Liver (tissue), 9 donors: ENCODE results near the gene HOXB3. TPM values are rescaled to one million over a fixed set of nuclear protein-coding genes. Genes with fewer than 3 reads are reported as not detected.

Experiments used
- DNase-seq: peaks from one replicate; pipeline ENCODE4 v3.0.0-alpha.2; 2017; ENCODE audit warnings: low spot score
- H3K27ac ChIP-seq, 2 donors: one replicate each; pipeline ENCODE4 v1.7.0; 2013; ENCODE audit warnings: inconsistent platforms in 2 of 2, low read length in 2 of 2, control low read depth in 1 of 2, low read depth in 1 of 2, mild to moderate bottlenecking in 1 of 2
- H3K27me3 ChIP-seq, 4 donors: one replicate each; pipeline versions ENCODE4 v1.6.1 to v1.7.0; 2013; ENCODE audit warnings: low read length in 3 of 4, inconsistent platforms in 1 of 4, mild to moderate bottlenecking in 1 of 4, moderate library complexity in 1 of 4; ENCODE audit not compliant: control insufficient read depth in 4 of 4, insufficient read depth in 4 of 4
- H3K36me3 ChIP-seq, 4 donors: one replicate each; pipeline versions ENCODE4 v1.6.1 to v1.7.0; 2013; ENCODE audit warnings: low read length in 3 of 4, mild to moderate bottlenecking in 3 of 4, low read depth in 1 of 4, moderate library complexity in 1 of 4; ENCODE audit not compliant: control insufficient read depth in 4 of 4, insufficient read depth in 3 of 4
- H3K4me1 ChIP-seq, 4 donors: one replicate each; pipeline versions ENCODE4 v1.6.1 to v1.7.0; 2013; ENCODE audit warnings: low read length in 3 of 4, mild to moderate bottlenecking in 3 of 4, moderate library complexity in 1 of 4; ENCODE audit not compliant: control insufficient read depth in 4 of 4, insufficient read depth in 4 of 4
- H3K4me3 ChIP-seq, 3 donors: one replicate each; pipeline versions ENCODE4 v1.6.1 to v1.7.0; 2013; ENCODE audit warnings: low read length in 3 of 3, control low read depth in 1 of 3, low read depth in 1 of 3, mild to moderate bottlenecking in 1 of 3
- H3K9ac ChIP-seq, 2 donors: one replicate each; pipeline ENCODE4 v1.7.0; 2013; ENCODE audit warnings: low read length in 2 of 2, mild to moderate bottlenecking in 2 of 2, moderate library complexity in 2 of 2, control low read depth in 1 of 2, low read depth in 1 of 2
- H3K9me3 ChIP-seq, 4 donors: one replicate each; pipeline versions ENCODE4 v1.6.1 to v1.7.0; 2013; ENCODE audit warnings: low read length in 3 of 4; ENCODE audit not compliant: control insufficient read depth in 4 of 4
- EGR1 ChIP-seq, 2 donors: IDR thresholded peaks; 2 replicates each; pipeline ENCODE4 v1.6.1; 2016 to 2018; ENCODE audit warnings: antibody characterized with exemption in 2 of 2, low read depth in 2 of 2
- FOXA2 ChIP-seq: IDR thresholded peaks from 2 replicates; pipeline ENCODE4 v1.6.1; 2016; ENCODE audit warnings: antibody characterized with exemption
- GABPA ChIP-seq, 2 donors: IDR thresholded peaks in 1 of 2; conservative IDR thresholded peaks in 1 of 2; 2 replicates each; pipeline ENCODE4 v1.6.1; 2016; ENCODE audit warnings: antibody characterized with exemption in 2 of 2, mild to moderate bottlenecking in 1 of 2, moderate library complexity in 1 of 2
- HNF4A ChIP-seq, 2 donors: conservative IDR thresholded peaks; 2 replicates each; pipeline ENCODE4 v1.6.1; 2016; ENCODE audit warnings: antibody characterized with exemption in 2 of 2, mild to moderate bottlenecking in 2 of 2
- HNF4G ChIP-seq: IDR thresholded peaks from 2 replicates; pipeline ENCODE4 v1.6.1; 2016; ENCODE audit warnings: antibody characterized with exemption
- JUND ChIP-seq, 2 donors: IDR thresholded peaks; 2 replicates each; pipeline ENCODE4 v1.6.1; 2016; ENCODE audit warnings: antibody characterized with exemption in 2 of 2
- NR2F2 ChIP-seq: IDR thresholded peaks from 2 replicates; pipeline ENCODE4 v1.6.1; 2016; ENCODE audit warnings: antibody characterized with exemption
- RXRA ChIP-seq, 2 donors: IDR thresholded peaks; 2 replicates each; pipeline ENCODE4 v1.6.1; 2017 to 2018; ENCODE audit warnings: antibody characterized with exemption in 2 of 2, mild to moderate bottlenecking in 1 of 2
- SP1 ChIP-seq: IDR thresholded peaks from 2 replicates; pipeline ENCODE4 v1.6.1; 2018; ENCODE audit warnings: antibody characterized with exemption, mild to moderate bottlenecking
- YY1 ChIP-seq: IDR thresholded peaks from 2 replicates; pipeline ENCODE4 v1.6.1; 2016; ENCODE audit warnings: antibody characterized with exemption, mild to moderate bottlenecking
- WGBS: extraction: QIAGEN DNeasy Blood & Tissue Kit; methylation state at CpG from one replicate; pipeline ENCODE4 v1.1.7; 2013; 5-methylcytosine and 5-hydroxymethylcytosine counted together
- polyA plus RNA-seq, 2 donors: library from polyadenylated mRNA; stranded (reverse) in 1 of 2; unstranded in 1 of 2; fragments of 200-250 nt in 1 of 2; fragments of >200 nt in 1 of 2; fragmentation: Nextera tagmentation in 1 of 2; extraction: Ambion mirVana in 1 of 2; gene quantifications; one replicate each; pipeline versions ENCODE4 v1.2.1 to v1.2.3, GENCODE V29; 2013 to 2015
- total RNA-seq, 2 donors: library from RNA; depleted of rRNA; stranded (reverse); fragments of >200 nt; gene quantifications; one replicate each; pipeline ENCODE4 v1.2.3, GENCODE V29; 2014
- TF ChIP-seq, protein P1 (sequence below): IDR thresholded peaks from 2 replicates; pipeline ENCODE4 v1.6.1; 2016; ENCODE audit warnings: antibody characterized with exemption
- TF ChIP-seq, protein P2 (sequence below): IDR thresholded peaks from 2 replicates; pipeline ENCODE4 v1.6.1; 2016; ENCODE audit warnings: antibody characterized with exemption, mild to moderate bottlenecking
- TF ChIP-seq, protein P3 (sequence below): IDR thresholded peaks from 2 replicates; pipeline ENCODE4 v1.6.1; 2016; ENCODE audit warnings: antibody characterized with exemption
- TF ChIP-seq, protein P4 (sequence below): IDR thresholded peaks from 2 replicates; pipeline ENCODE4 v1.6.1; 2016; ENCODE audit warnings: antibody characterized with exemption
- donor health status: healthy.
- donor health status: healthy.
- donor health status: healthy.
- donor health status: healthy.
- donor health status: healthy.

The HOXB3 gene
- total and polyA plus RNA-seq, 4 donors = 0.75 to 2.2 (median 1.2) TPM

DNA sequence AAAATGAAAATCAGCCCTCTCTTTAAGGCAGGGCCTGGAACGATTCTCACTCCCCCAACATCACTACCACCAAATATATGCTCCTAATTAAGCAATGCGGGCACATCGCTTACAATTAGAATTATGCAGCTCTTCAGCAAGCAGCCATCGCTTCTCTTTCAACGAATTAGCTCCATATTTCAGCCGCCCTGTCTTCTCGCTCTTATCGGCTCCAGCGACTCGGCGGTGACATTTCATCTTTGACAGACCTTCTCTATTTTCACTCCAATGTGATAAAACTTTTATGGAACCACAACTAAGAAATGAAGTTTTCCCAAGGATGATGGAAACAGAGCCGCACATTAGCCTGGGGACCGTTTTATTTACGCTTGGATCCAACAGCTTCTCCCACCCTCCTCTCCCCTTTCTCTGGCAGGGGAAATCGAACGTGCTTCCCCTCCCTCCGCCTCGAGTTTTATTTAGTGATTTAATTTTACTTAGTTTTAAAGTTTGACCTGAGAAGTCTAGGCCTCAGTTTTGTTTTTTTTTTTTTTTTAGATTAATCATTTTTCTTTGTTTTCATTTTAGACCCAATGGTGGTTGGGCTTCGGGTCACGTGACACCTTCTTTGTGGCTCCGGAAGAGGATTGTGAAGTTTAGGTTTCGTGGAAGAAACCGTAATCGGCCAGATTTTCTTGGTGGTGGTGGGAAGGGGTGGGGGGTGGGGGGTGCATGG lies 42.1 kb downstream of the HOXB3 start:
- no peak overlapping the region for H3K9ac ChIP-seq
- H3K27me3 ChIP-seq = peaks cover 0 to 9% (median 4%) of the 10 kb centered on the region in 4 donors
- no peaks in the 10 kb centered on the region for H3K9me3 ChIP-seq
- peak overlapping the region; percentile 25 to 56 for H3K27ac ChIP-seq
- DNase-seq = peak; percentile 42
- TF ChIP-seq YY1 = no peak
- TF ChIP-seq SP1 = no peak
- TF ChIP-seq, protein P1, sequence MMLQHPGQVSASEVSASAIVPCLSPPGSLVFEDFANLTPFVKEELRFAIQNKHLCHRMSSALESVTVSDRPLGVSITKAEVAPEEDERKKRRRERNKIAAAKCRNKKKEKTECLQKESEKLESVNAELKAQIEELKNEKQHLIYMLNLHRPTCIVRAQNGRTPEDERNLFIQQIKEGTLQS = no peak
- TF ChIP-seq, protein P2, sequence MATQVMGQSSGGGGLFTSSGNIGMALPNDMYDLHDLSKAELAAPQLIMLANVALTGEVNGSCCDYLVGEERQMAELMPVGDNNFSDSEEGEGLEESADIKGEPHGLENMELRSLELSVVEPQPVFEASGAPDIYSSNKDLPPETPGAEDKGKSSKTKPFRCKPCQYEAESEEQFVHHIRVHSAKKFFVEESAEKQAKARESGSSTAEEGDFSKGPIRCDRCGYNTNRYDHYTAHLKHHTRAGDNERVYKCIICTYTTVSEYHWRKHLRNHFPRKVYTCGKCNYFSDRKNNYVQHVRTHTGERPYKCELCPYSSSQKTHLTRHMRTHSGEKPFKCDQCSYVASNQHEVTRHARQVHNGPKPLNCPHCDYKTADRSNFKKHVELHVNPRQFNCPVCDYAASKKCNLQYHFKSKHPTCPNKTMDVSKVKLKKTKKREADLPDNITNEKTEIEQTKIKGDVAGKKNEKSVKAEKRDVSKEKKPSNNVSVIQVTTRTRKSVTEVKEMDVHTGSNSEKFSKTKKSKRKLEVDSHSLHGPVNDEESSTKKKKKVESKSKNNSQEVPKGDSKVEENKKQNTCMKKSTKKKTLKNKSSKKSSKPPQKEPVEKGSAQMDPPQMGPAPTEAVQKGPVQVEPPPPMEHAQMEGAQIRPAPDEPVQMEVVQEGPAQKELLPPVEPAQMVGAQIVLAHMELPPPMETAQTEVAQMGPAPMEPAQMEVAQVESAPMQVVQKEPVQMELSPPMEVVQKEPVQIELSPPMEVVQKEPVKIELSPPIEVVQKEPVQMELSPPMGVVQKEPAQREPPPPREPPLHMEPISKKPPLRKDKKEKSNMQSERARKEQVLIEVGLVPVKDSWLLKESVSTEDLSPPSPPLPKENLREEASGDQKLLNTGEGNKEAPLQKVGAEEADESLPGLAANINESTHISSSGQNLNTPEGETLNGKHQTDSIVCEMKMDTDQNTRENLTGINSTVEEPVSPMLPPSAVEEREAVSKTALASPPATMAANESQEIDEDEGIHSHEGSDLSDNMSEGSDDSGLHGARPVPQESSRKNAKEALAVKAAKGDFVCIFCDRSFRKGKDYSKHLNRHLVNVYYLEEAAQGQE = no peak
- no peak for TF ChIP-seq FOXA2
- TF ChIP-seq GABPA (IDR thresholded peaks at IDR 0.05 in 1 of 2, conservative IDR thresholded peaks at IDR 0.05 in 1 of 2) = no peak
- no peak for TF ChIP-seq HNF4G
- TF ChIP-seq, protein P3, sequence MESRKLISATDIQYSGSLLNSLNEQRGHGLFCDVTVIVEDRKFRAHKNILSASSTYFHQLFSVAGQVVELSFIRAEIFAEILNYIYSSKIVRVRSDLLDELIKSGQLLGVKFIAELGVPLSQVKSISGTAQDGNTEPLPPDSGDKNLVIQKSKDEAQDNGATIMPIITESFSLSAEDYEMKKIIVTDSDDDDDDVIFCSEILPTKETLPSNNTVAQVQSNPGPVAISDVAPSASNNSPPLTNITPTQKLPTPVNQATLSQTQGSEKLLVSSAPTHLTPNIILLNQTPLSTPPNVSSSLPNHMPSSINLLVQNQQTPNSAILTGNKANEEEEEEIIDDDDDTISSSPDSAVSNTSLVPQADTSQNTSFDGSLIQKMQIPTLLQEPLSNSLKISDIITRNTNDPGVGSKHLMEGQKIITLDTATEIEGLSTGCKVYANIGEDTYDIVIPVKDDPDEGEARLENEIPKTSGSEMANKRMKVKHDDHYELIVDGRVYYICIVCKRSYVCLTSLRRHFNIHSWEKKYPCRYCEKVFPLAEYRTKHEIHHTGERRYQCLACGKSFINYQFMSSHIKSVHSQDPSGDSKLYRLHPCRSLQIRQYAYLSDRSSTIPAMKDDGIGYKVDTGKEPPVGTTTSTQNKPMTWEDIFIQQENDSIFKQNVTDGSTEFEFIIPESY = no peak
- H3K4me1 ChIP-seq = peaks cover 0 to 9% (median 3%) of the 10 kb centered on the region in 4 donors
- 23% methylated on average over 24 of the region's 24 CpGs for WGBS
- H3K4me3 ChIP-seq = no peak overlapping the region
- no peaks in the 10 kb centered on the region for H3K36me3 ChIP-seq

DNA sequence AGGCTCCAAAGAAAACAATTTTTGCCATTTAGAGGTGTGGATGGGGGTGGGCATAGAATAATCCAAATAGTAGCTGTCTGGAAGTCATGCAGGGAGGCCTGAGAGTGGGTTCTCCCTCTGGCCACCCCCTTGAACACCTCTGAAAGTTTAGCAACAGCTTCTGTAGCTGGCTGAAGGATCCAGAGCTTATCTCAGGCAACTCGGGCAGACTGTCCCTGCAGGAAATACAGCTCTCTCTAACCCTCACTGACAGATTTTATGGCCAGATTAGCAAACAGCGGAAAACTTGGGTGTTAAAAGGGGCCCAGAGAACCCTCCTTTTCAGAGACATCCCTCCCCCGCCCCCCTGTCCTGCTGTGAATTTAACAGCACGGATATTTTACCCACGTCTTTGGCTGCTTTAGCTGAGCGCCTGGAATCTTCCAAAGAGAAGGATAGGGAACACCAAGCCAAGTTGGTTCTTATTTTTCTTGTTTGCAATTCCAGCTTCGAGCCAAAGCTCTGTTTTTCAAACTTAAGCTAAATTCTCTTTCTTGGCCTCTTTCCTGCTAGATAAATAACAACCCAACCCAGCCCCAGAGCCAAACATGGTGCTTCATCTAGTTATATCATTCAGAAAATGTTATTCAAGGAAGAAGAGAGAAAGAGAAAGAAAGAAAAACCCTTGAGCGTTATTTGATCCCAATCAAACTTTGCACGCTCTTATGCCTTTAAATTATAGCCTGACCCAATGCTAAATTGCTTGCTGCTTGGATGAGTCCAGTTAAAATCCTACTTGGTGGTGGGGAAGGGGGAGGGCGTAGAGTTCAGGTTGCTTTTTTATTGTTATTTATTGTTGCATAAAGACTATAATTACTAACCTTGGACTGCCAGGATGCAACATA lies 42.9 kb downstream of the HOXB3 start:
- Histone ChIP-seq H3K27me3 (peaks cover 0 to 9% (median 4%) of the 10 kb centered on the region in 4 donors), H3K4me1 (peaks cover 0 to 12% (median 3%) of the 10 kb centered on the region in 4 donors), H3K27ac (peak overlapping the region; percentile 53 to 56), H3K36me3 (no peaks in the 10 kb centered on the region), H3K9ac (peak overlapping the region in 1 of 2 donors; percentile 2), H3K9me3 (no peaks in the 10 kb centered on the region), H3K4me3 (no peak overlapping the region)
- DNase-seq = peak; percentile 41
- 25% methylated on average over 10 of the region's 10 CpGs for WGBS
- no peak for TF ChIP-seq SP1
- no peak for TF ChIP-seq YY1
- no peak for TF ChIP-seq HNF4A (conservative IDR thresholded peaks at IDR 0.05)
- TF ChIP-seq, protein P1 = no peak
- no peak for TF ChIP-seq EGR1 (IDR thresholded peaks at IDR 0.05; ENCODE audit: low read depth in 2 of 2)
- TF ChIP-seq, protein P3 = no peak
- no peak for TF ChIP-seq GABPA (IDR thresholded peaks at IDR 0.05 in 1 of 2, conservative IDR thresholded peaks at IDR 0.05 in 1 of 2)
- TF ChIP-seq RXRA (IDR thresholded peaks at IDR 0.05) = no peak
- no peak for TF ChIP-seq NR2F2
- TF ChIP-seq JUND (IDR thresholded peaks at IDR 0.05) = no peak
- TF ChIP-seq, protein P4, sequence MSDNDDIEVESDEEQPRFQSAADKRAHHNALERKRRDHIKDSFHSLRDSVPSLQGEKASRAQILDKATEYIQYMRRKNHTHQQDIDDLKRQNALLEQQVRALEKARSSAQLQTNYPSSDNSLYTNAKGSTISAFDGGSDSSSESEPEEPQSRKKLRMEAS = no peak
- no peak for TF ChIP-seq HNF4G
